CD4-positive, alpha-beta T cell treated with Interferon alpha-2 for 1 hour (primary cell): Measurements from ENCODE around the gene LRRC63.
A peak's percentile ranks its signal among the peaks of the same experiment; 100 is the strongest.
"Not testable (repeated sequence)": the region's sequence is repeated elsewhere in the genome, so short reads cannot be mapped to it uniquely, and the experiment has no call there.

Experiments
- DNase-seq, 2 donors: peaks; one replicate each; pipeline ENCODE4 v3.0.0-alpha.2; 2020 to 2022

Gene LRRC63

GRCh38 chr13:46181840-46182490 is 29.8 kb upstream of the LRRC63 start, which contains the start of gene LCP1:
Gene LCP1, minus strand, starts transcription at chr13:46182177. Its CDS starts 22,515 bp downstream, at chr13:46159662.
- DNase-seq = peak; percentile 89 to 95

- no peak for DNase-seq
Measured at GRCh38 chr13:46182491-46182877, 29.2 kb upstream of the LRRC63 start.

- DNase-seq = peak in 1 of 2 donors; percentile 20
Measured at GRCh38 chr13:46183018-46183946, 28.4 kb upstream of the LRRC63 start.

- peak; percentile 79 to 83 for DNase-seq
Measured at GRCh38 chr13:46184277-46184699, 27.4 kb upstream of the LRRC63 start.

GRCh38 chr13:46185634-46186033 is 26.1 kb upstream of the LRRC63 start:
- no peak for DNase-seq

GRCh38 chr13:46192412-46192811 is 19.3 kb upstream of the LRRC63 start:
- DNase-seq = no peak

- DNase-seq = no peak
Measured at GRCh38 chr13:46195016-46195415, 16.7 kb upstream of the LRRC63 start.

- no peak for DNase-seq
Measured at GRCh38 chr13:46197299-46198048, 14.3 kb upstream of the LRRC63 start.

GRCh38 chr13:46198696-46199193 is 13.0 kb upstream of the LRRC63 start:
- DNase-seq = no peak

- DNase-seq = peak in 1 of 2 donors; percentile 54
Measured at GRCh38 chr13:46202188-46202795, 9.4 kb upstream of the LRRC63 start.

GRCh38 chr13:46202966-46203365 is 8.8 kb upstream of the LRRC63 start:
- DNase-seq = no peak

GRCh38 chr13:46206143-46206542 is 5.6 kb upstream of the LRRC63 start:
- no peak for DNase-seq

GRCh38 chr13:46207828-46208227 is 3.9 kb upstream of the LRRC63 start:
- no peak for DNase-seq

- no peak for DNase-seq
Measured at GRCh38 chr13:46210362-46211083, 1.2 kb upstream of the LRRC63 start.

GRCh38 chr13:46211116-46211482 is 629 bp upstream of the LRRC63 start:
- DNase-seq = peak; percentile 43 to 66

GRCh38 chr13:46213242-46213641 is 1.5 kb downstream of the LRRC63 start:
- no peak for DNase-seq

- DNase-seq = not testable (repeated sequence)
Measured at GRCh38 chr13:46214741-46215140, 3.0 kb downstream of the LRRC63 start.

GRCh38 chr13:46220234-46220633 is 8.5 kb downstream of the LRRC63 start:
- DNase-seq = not testable (repeated sequence)

- no peak for DNase-seq
Measured at GRCh38 chr13:46229251-46229650, 17.5 kb downstream of the LRRC63 start.

GRCh38 chr13:46232281-46232680 is 20.6 kb downstream of the LRRC63 start:
- DNase-seq = no peak

- no peak for DNase-seq
Measured at GRCh38 chr13:46235286-46235685, 23.6 kb downstream of the LRRC63 start.

GRCh38 chr13:46265292-46265691 is 53.6 kb downstream of the LRRC63 start:
- DNase-seq = no peak
